Spleen (tissue), 11 donors: ENCODE results near the gene TRAPPC2. TPM values are rescaled to one million over a fixed set of nuclear protein-coding genes. Genes with fewer than 3 reads are reported as not detected.
"Not testable (repeated sequence)": the region's sequence is repeated elsewhere in the genome, so short reads cannot be mapped to it uniquely, and the experiment has no call there.

Experiments
- DNase-seq: peaks from one replicate; pipeline ENCODE4 v3.0.0-alpha.2; 2020
- H3K27ac ChIP-seq, 8 donors: fragments of 200-600 bp; sonication (generic) in 7 of 8; 1 replicate in 4 of 8; 2 replicates in 4 of 8; pipeline versions ENCODE4 v1.5.0 to v1.8.0; 2016 to 2021; ENCODE audit warnings: inconsistent platforms in 4 of 8, mild to moderate bottlenecking in 4 of 8, moderate library complexity in 1 of 8
- H3K27me3 ChIP-seq, 7 donors: fragments of 200-600 bp; sonication (generic) in 6 of 7; replicated peaks in 1 of 7; 1 replicate in 4 of 7; 2 replicates in 3 of 7; pipeline versions ENCODE4 v1.5.0 to v1.8.0; 2016 to 2021; ENCODE audit warnings: inconsistent platforms in 3 of 7, mild to moderate bottlenecking in 1 of 7
- H3K36me3 ChIP-seq, 6 donors: fragments of 200-600 bp; sonication (generic) in 5 of 6; 1 replicate in 4 of 6; 2 replicates in 2 of 6; pipeline versions ENCODE4 v1.5.0 to v1.8.0; 2016 to 2021; ENCODE audit warnings: inconsistent platforms in 2 of 6
- H3K4me1 ChIP-seq, 6 donors: fragments of 200-600 bp; sonication (generic) in 5 of 6; 1 replicate in 3 of 6; 2 replicates in 3 of 6; pipeline versions ENCODE4 v1.5.0 to v1.8.0; 2016 to 2021; ENCODE audit warnings: inconsistent platforms in 3 of 6
- H3K4me3 ChIP-seq, 8 donors: fragments of 200-600 bp; sonication (generic) in 7 of 8; 1 replicate in 4 of 8; 2 replicates in 4 of 8; pipeline versions ENCODE4 v1.5.0 to v1.8.0; 2016 to 2021; ENCODE audit warnings: inconsistent platforms in 4 of 8, mild to moderate bottlenecking in 4 of 8, moderate library complexity in 2 of 8
- H3K9me3 ChIP-seq, 8 donors: fragments of 200-600 bp; sonication (generic) in 7 of 8; 1 replicate in 4 of 8; 2 replicates in 4 of 8; pipeline versions ENCODE4 v1.5.0 to v1.8.0; 2016 to 2021; ENCODE audit warnings: inconsistent platforms in 4 of 8
- CTCF ChIP-seq, 11 experiments: fragments of 200-600 bp in 7 of 11; fragments of 450-650 bp in 4 of 11; sonication (generic) in 4 of 11; IDR thresholded peaks in 8 of 11; conservative IDR thresholded peaks in 3 of 11; 1 replicate in 7 of 11; 2 replicates in 4 of 11; pipeline versions ENCODE4 v1.4.0 to v1.8.0; 2016 to 2021; ENCODE audit warnings: antibody characterized with exemption in 11 of 11, inconsistent platforms in 4 of 11, mild to moderate bottlenecking in 1 of 11
- POLR2A ChIP-seq, 3 donors: fragments of 450-650 bp; IDR thresholded peaks; one replicate each; pipeline ENCODE4 v1.5.1; 2017; ENCODE audit warnings: antibody characterized with exemption in 3 of 3, mild to moderate bottlenecking in 1 of 3
- POLR2AphosphoS5 ChIP-seq, 3 donors: sonication (generic); formaldehyde crosslinking; IDR thresholded peaks; one replicate each; pipeline ENCODE4 v1.5.1; 2017; ENCODE audit warnings: antibody characterized with exemption in 3 of 3
- WGBS, 5 donors: extraction: QIAGEN DNeasy Blood & Tissue Kit in 3 of 5; methylation state at CpG; one replicate each; pipeline versions ENCODE4 v1.1.5 to v1.1.7; 2013 to 2018; 5-methylcytosine and 5-hydroxymethylcytosine counted together
- intact Hi-C: fragments of 100-400 bp; cut with DNase I; formaldehyde crosslinking; loops from one replicate; pipeline ENCODE4 v1.15.0; 2023; ENCODE audit warnings: low total_unique reads
- polyA plus RNA-seq, 3 donors: library from polyadenylated mRNA; stranded (reverse); fragments of 200-250 nt; gene quantifications; one replicate each; pipeline ENCODE4 v1.2.1, GENCODE V29; 2013
- total RNA-seq, 7 donors: library from RNA; depleted of rRNA in 3 of 7; stranded (reverse); fragments of >200 nt in 3 of 7; fragmentation: NEBNext Ultra II Directional in 4 of 7; extraction: Animal tissue kit (Norgen Biotek cat#: 25700) in 4 of 7; gene quantifications; one replicate each; pipeline versions ENCODE4 v1.1.0 to v1.2.1, GENCODE V29; 2016 to 2021
- donor health status: healthy with polysubstance abuse.
- donor health status: DM: no; HTN: no; CAD: no; lungs with moderate emphysema.
- donor health status: DM: no; HTN: no; CAD: no.
- donor health status: Bipolar disorder and iron deficiency.
- donor health status: healthy.
- donor health status: DM: no; HTN: no; CAD: no.
- donor health status: DM: yes; HTN: yes; CAD: no.

TRAPPC2 gene
- total and polyA plus RNA-seq, 10 donors = 10.8 to 29.5 (median 23.3) TPM

- no peak overlapping the region for H3K27ac ChIP-seq
- peaks cover 0 to 16% (median 4%) of the 10 kb centered on the region in 7 donors for H3K27me3 ChIP-seq
- intact Hi-C loops = no loop called here
- H3K4me1 ChIP-seq = peaks cover 0 to 19% (median 5%) of the 10 kb centered on the region in 6 donors
- no peaks in the 10 kb centered on the region for H3K36me3 ChIP-seq
- 69 to 96% (median 91%) methylated on average over 4 of the region's 4 CpGs for WGBS, 5 donors
- peaks cover 0 to 9% (median 0%) of the 10 kb centered on the region in 8 donors for H3K9me3 ChIP-seq
- H3K4me3 ChIP-seq = no peak overlapping the region
- TF ChIP-seq POLR2A (IDR thresholded peaks at IDR 0.05) (no peak), POLR2AphosphoS5 (IDR thresholded peaks at IDR 0.05) (no peak)
- no peak for DNase-seq
Measured at GRCh38 chrX:13684361-13684760, 50.1 kb downstream of the TRAPPC2 start.

- Histone ChIP-seq H3K4me3 (no peak overlapping the region), H3K27ac (no peak overlapping the region), H3K4me1 (peaks cover 0 to 11% (median 0%) of the 10 kb centered on the region in 6 donors), H3K36me3 (no peaks in the 10 kb centered on the region), H3K27me3 (peaks cover 0 to 8% (median 0%) of the 10 kb centered on the region in 7 donors), H3K9me3 (peaks cover 0 to 9% (median 0%) of the 10 kb centered on the region in 8 donors)
- DNase-seq = no peak
- WGBS, 5 donors = 81 to 93% (median 89%) methylated on average over 7 of the region's 7 CpGs
- no peak for TF ChIP-seq CTCF (IDR thresholded peaks at IDR 0.05 in 8 of 11, conservative IDR thresholded peaks at IDR 0.05 in 3 of 11)
- no peak for TF ChIP-seq POLR2A (IDR thresholded peaks at IDR 0.05)
- no peak for TF ChIP-seq POLR2AphosphoS5 (IDR thresholded peaks at IDR 0.05)
- intact Hi-C loops = no loop called here
Measured at GRCh38 chrX:13681595-13681994, 52.8 kb downstream of the TRAPPC2 start.

GRCh38 chrX:13679700-13680099, 54.7 kb downstream of the TRAPPC2 start:
- intact Hi-C loops, H3K27ac ChIP-seq: not testable (repeated sequence)
- WGBS, 5 donors = 89 to 100% (median 96%) methylated on average over 3 to 4 of the region's 4 CpGs

GRCh38 chrX:13676885-13677284, 57.5 kb downstream of the TRAPPC2 start:
- TF ChIP-seq POLR2A (IDR thresholded peaks at IDR 0.05) (no peak), POLR2AphosphoS5 (IDR thresholded peaks at IDR 0.05) (no peak), CTCF (IDR thresholded peaks at IDR 0.05 in 8 of 11, conservative IDR thresholded peaks at IDR 0.05 in 3 of 11) (no peak)
- Histone ChIP-seq H3K27me3 (peaks cover 0 to 5% (median 0%) of the 10 kb centered on the region in 7 donors), H3K4me1 (no peaks in the 10 kb centered on the region), H3K9me3 (peaks cover 0 to 6% (median 0%) of the 10 kb centered on the region in 8 donors), H3K27ac (no peak overlapping the region), H3K36me3 (no peaks in the 10 kb centered on the region), H3K4me3 (no peak overlapping the region)
- intact Hi-C loops = no loop called here
- no peak for DNase-seq

More at GRCh38 chrX:13679700-13680099, 54.7 kb downstream of the TRAPPC2 start:
- H3K4me1 ChIP-seq, H3K36me3 ChIP-seq, H3K9me3 ChIP-seq, H3K4me3 ChIP-seq, DNase-seq, H3K27me3 ChIP-seq: not testable (repeated sequence)

GRCh38 chrX:13673016-13673415, 61.4 kb downstream of the TRAPPC2 start:
- intact Hi-C loops = no loop called here
- H3K4me1 ChIP-seq = no peaks in the 10 kb centered on the region
- H3K36me3 ChIP-seq = peaks cover 0 to 6% (median 0%) of the 10 kb centered on the region in 6 donors
- DNase-seq = no peak
- no peak overlapping the region for H3K27ac ChIP-seq
- H3K27me3 ChIP-seq = peaks cover 0 to 23% (median 0%) of the 10 kb centered on the region in 7 donors
- H3K9me3 ChIP-seq = no peaks in the 10 kb centered on the region
- H3K4me3 ChIP-seq = no peak overlapping the region
- no peak for TF ChIP-seq POLR2AphosphoS5 (IDR thresholded peaks at IDR 0.05)
- no peak for TF ChIP-seq POLR2A (IDR thresholded peaks at IDR 0.05)
- no peak for TF ChIP-seq CTCF (IDR thresholded peaks at IDR 0.05 in 8 of 11, conservative IDR thresholded peaks at IDR 0.05 in 3 of 11)
